HG02840 (cell line): ENCODE results near the gene UAP1L1.
A peak's percentile ranks its signal among the peaks of the same experiment; 100 is the strongest.
"Not testable (repeated sequence)": the region's sequence is repeated elsewhere in the genome, so short reads cannot be mapped to it uniquely, and the experiment has no call there.

Experiments
- ATAC-seq: cut with Tn5 transposase; IDR thresholded peaks from one replicate; pipeline ENCODE4 v1.9.1; 2021; ENCODE audit warnings: mild to moderate bottlenecking, moderate library complexity, moderate number of reproducible peaks; ENCODE audit not compliant: unreplicated experiment, low FRiP score

Gene UAP1L1

GRCh38 chr9:137111788-137112563, 34.7 kb downstream of the UAP1L1 start:
- ATAC-seq, result no peak

DNA sequence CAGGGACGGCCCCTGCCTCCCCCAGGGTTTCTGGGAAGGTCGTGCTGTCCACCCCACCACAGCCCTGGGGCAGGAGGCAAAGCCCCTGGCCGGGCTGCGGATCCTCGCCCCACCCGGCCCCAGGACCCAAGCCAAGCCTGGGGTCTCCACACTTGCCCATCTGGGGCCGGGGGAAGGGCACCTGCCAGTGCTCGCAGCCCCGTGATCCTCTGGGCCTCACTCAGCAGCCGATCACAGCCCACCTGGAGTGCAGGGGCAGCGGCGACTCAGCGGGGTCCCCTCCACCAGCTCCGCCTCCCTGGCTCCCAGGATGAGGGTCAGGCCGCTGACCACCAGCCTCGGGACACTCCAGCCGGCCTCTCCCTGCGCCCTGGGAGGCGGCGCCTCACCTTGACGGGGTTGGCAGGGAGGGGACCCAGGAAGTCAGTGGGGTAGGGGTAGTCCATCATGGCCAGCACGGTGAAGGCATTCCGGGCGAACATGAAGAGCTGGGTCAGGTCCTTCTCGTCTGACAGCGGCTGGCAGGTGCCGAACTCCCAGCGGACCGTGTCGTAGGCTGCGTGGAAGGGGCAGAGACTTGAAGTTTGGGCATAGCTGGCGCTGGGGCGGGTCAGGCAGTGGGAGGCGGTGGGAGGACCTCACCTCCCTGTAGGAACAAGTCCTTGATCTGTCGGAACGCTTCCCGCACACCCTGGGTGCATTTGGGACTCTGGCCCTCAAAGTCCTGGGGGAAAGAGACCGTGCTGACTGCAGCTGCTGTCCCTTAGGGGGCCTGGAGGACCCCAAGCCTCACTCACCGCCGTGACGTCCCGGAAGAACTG, 35.5 kb downstream of the UAP1L1 start:
- no peak for ATAC-seq

GRCh38 chr9:137113385-137114159, 36.3 kb downstream of the UAP1L1 start:
- no peak for ATAC-seq

DNA sequence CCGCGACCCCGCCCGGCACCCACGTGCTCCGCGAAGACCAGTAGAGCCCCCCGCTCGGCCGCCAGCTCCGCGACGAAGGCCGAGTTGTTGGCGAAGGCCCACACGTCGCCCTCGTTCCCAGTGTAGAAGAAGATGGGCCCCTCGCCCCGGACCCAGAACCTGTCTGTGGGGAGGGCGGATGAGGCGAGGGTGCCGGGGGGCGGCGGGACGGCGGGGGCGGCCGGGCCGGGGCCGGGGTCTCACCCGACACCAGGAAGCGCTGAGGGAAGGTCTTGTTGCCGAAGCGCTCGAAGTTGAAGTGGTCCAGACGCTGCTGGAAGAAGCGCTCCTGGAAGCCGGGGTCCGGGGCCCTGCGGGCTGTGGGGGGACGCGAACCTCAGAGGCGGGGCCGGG, 36.9 kb downstream of the UAP1L1 start:
- ATAC-seq, result peak; percentile 13

- peak; percentile 67 for ATAC-seq
Observed at GRCh38 chr9:137114613-137115393, 37.5 kb downstream of the UAP1L1 start, which contains the start of gene DPP7. TSS of gene DPP7 (minus strand) at chr9:137114733. CDS start at chr9:137114713, 20 bp downstream.

DNA sequence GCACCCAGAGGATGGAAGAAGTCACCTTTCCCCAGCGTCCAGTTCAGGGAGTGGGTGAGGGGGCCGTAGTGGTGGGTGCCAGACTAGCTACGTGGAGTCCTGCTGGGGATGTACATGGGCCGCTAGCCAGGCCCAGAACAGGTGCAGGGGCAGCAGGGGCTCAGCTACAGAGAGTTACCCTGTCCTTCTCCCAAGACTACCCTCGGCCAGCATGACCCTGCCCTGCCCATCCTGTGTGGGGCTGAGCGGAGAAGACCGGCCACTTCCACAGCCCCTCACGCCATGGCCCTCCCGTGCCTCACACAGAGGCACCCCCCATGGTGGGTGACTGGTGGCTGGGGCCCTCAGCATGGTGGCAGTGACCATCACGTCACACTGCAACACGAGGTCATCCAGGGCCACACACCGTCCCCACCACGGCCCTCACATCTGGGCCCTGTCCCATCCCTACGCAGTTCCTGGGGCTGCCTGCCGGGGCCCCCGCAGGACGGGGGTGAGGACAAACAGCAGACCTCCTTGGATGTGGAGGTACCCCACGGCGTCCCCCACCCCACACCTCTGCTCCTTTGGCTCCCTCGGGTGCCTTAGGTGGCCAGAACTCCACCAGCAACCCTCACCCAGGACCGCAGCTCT, 38.2 kb downstream of the UAP1L1 start:
- ATAC-seq, result no peak

DNA sequence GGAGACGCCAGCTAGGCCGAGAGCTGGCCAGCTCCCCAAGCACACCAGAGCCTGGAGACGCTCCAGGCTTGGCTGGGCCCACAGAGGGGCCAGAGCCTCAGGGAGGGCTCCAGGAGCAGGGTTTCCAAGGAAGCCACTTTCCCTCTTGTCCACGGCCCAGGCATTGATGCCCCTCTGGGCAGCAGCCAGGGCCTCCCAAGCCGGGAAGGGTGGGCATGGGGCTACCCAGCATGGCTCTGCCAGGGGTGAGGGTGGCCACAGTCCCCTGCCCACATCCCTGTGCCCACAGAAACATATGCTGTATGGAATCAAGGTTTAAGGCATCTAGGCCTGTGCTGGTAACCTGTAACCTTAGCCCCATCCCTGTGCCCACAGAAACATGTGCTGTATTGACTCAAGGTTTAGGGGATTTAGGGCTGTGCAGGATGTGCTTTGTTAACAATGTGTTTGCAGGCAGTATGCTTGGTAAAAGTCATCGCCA, 38.8 kb downstream of the UAP1L1 start:
- ATAC-seq, result no peak

DNA sequence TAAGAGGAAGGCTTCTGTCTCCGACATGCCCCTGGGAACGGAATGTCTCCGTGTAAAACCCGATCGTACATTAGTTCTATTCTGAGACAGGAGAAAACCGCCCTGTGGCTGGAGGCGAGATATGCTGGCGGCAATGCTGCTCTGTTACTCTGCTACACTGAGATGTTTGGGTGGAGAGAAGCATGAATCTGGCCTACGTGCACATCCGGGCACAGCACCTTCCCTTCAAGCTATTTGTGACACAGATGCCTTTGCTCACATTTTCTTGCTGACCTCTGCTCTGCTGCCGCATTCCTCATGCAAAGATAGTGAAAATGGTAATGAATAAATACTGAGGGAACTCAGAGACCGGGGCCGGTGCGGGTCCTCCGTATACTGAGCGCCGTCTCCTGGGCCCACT, 39.4 kb downstream of the UAP1L1 start:
- no peak for ATAC-seq

GRCh38 chr9:137117269-137117731, 40.0 kb downstream of the UAP1L1 start:
- ATAC-seq, result no peak

- not testable (repeated sequence) for ATAC-seq
Observed at GRCh38 chr9:137118092-137118603, 40.8 kb downstream of the UAP1L1 start.

DNA sequence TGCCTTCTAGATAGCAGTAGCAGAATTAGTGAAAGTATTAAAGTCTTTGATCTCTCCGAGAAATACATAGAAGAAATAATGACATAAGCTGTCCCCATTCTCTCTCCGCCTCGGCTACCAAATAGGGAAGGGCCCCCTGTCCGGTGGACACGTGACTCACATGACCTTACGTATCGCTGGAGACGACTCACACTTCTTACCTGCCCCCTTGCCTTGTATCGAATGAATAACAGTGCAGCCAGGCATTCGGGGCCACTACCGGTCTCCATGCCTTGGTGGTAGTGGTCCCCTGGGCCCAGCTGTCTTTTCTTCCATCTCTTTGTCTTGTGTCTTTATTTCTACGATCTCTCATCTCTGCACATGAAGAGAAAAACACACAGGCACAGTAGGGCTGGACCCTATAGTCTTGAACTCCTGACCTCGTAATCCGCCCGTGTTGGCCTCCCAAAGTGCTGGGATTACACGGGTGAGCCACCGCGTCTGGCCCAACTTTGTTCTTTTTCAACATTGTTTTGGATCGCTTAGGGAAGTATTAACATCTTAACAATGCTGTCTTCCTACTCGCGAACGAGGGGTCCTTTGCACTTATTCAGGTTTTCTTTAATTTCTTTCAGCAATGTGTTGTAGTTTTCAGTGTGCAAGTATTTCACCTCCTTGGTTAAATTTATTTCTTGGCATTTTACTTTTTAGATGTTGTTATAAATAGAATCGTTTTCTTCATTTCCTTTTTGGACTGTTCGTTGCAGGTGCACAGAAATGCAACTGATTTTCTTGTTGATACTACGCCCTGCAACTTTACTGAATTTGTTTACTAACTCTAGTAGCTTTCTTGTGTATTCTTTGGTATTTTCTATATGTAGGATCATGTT, 44.8 kb downstream of the UAP1L1 start:
- not testable (repeated sequence) for ATAC-seq

GRCh38 chr9:137122796-137123467, 45.6 kb downstream of the UAP1L1 start:
- ATAC-seq, result not testable (repeated sequence)

DNA sequence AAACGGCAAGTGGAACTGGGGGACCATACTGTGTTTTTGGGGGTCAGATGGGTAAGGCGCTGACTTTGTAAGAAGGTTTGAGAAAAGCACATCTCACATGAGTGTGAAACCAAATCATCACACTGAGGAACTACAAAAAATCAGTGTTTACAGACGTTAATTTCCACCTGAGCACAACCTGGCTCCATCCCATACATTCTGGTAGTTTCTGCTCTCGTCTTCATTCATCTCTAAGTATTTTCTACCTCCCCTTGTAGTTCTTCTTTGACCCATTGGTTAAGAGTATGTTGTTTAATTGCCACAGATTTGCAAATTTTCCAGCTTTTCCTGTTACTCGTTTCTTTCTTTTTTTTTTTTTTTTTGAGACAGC, 46.1 kb downstream of the UAP1L1 start:
- no peak for ATAC-seq

- not testable (repeated sequence) for ATAC-seq
Observed at GRCh38 chr9:137123952-137124462, 46.7 kb downstream of the UAP1L1 start.

GRCh38 chr9:137126786-137127185, 49.5 kb downstream of the UAP1L1 start:
- ATAC-seq, result no peak

DNA sequence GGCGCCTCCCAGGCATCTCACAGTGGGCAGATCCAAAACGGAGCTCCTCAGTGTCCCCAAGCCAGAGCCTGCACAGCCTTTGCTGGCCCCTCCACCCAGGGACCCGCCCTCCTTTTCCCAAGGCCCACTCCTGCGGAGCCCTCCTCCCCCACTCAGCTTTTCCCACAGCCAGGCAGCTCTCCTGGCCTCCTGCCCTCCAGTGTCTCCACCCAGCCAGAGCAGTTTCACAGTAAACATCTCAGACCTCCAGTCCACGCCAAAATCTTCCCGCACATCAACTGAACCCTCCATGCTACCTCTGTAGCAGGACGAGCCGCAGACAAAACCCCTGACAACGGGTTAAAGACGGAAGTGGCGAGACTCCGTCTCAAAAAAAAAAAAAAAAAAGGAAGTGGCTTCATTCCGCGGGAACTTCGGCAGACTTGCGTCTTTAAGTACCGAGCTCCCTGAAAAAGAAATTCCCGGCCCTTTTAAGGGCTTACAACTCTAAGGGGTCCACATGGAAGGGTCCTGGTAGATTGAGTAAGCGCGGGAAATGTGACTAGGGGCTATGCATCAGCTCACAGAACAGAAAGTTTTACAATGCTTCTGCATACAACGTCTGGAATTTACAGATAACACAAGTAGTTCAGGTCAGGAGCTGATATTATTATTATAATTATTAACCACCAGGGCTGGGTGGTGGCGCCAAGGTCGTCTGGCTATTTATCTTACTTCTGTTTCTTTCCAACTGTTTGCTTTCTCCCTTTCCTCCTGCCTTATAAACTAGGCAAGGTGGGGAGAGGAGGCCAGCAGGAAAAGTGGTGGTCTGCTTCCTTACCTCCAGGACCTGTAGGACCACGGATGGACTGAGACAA, 50.2 kb downstream of the UAP1L1 start:
- ATAC-seq, result no peak
